Measurements from ENCODE around the gene PACRG.

Gene PACRG

GRCh38 chr6:163054641-163055040, 326.9 kb downstream of the PACRG start:
- no peak overlapping the region for H3K4me3 ChIP-seq (ENCODE audit: low read depth, low read length)
- no peak for DNase-seq (ENCODE audit: low read depth)
- no peak for TF ChIP-seq CTCF (IDR thresholded peaks at IDR 0.05; ENCODE audit: insufficient read depth, low read depth, low read length, missing control alignments)

GRCh38 chr6:163057260-163057659, 329.5 kb downstream of the PACRG start:
- TF ChIP-seq CTCF (IDR thresholded peaks at IDR 0.05; ENCODE audit: insufficient read depth, low read depth, low read length, missing control alignments): no peak
- DNase-seq (ENCODE audit: low read depth): no peak
- no peak overlapping the region for H3K4me3 ChIP-seq (ENCODE audit: low read depth, low read length)

DNA sequence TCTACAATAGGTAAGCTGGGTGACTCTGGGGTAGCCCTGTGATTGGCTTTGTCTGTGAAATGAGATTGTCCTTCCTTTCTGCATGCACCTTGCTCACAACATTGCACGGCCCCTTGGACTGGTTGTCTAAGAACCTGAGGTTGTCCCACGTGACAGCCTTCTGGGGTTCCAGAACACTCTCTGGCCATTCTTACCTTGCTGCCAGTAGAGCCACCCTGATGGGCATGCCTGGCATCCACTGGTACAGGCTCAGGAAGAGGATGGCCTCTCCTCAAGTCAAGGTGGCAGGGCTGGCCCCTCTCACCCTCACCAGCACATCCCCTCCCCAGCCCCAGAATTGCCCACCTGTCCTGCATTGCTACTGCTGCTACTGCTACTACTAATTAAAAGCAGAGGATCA, 335.0 kb downstream of the PACRG start:
- no peak for TF ChIP-seq CTCF (IDR thresholded peaks at IDR 0.05; ENCODE audit: insufficient read depth, low read depth, low read length, missing control alignments)
- no peak overlapping the region for H3K4me3 ChIP-seq (ENCODE audit: low read depth, low read length)
- DNase-seq (ENCODE audit: low read depth): no peak

GRCh38 chr6:163063561-163063960, 335.8 kb downstream of the PACRG start:
- no peak for TF ChIP-seq CTCF (IDR thresholded peaks at IDR 0.05; ENCODE audit: insufficient read depth, low read depth, low read length, missing control alignments)
- DNase-seq (ENCODE audit: low read depth): no peak
- H3K4me3 ChIP-seq (ENCODE audit: low read depth, low read length): no peak overlapping the region

GRCh38 chr6:163064397-163064796, 336.6 kb downstream of the PACRG start:
- no peak for DNase-seq (ENCODE audit: low read depth)
- H3K4me3 ChIP-seq (ENCODE audit: low read depth, low read length): no peak overlapping the region
- TF ChIP-seq CTCF (IDR thresholded peaks at IDR 0.05; ENCODE audit: insufficient read depth, low read depth, low read length, missing control alignments): no peak

- no peak for TF ChIP-seq CTCF (IDR thresholded peaks at IDR 0.05; ENCODE audit: insufficient read depth, low read depth, low read length, missing control alignments)
- DNase-seq (ENCODE audit: low read depth): no peak
- no peak overlapping the region for H3K4me3 ChIP-seq (ENCODE audit: low read depth, low read length)
These were observed 338.4 kb downstream of the PACRG start for GRCh38 chr6:163066200-163066599.

- TF ChIP-seq CTCF (IDR thresholded peaks at IDR 0.05; ENCODE audit: insufficient read depth, low read depth, low read length, missing control alignments): no peak
- DNase-seq (ENCODE audit: low read depth): no peak
- no peak overlapping the region for H3K4me3 ChIP-seq (ENCODE audit: low read depth, low read length)
These were observed 349.4 kb downstream of the PACRG start for GRCh38 chr6:163077134-163077533.
